GM21723 (cell line): ENCODE data around the gene PRKCB.
A peak's percentile ranks its signal among the peaks of the same experiment; 100 is the strongest.

Experiments used
- ATAC-seq: cut with Tn5 transposase; IDR thresholded peaks from one replicate; pipeline ENCODE4 v1.9.1; 2021; ENCODE audit warnings: mild to moderate bottlenecking, moderate library complexity; ENCODE audit not compliant: unreplicated experiment

The PRKCB gene

DNA sequence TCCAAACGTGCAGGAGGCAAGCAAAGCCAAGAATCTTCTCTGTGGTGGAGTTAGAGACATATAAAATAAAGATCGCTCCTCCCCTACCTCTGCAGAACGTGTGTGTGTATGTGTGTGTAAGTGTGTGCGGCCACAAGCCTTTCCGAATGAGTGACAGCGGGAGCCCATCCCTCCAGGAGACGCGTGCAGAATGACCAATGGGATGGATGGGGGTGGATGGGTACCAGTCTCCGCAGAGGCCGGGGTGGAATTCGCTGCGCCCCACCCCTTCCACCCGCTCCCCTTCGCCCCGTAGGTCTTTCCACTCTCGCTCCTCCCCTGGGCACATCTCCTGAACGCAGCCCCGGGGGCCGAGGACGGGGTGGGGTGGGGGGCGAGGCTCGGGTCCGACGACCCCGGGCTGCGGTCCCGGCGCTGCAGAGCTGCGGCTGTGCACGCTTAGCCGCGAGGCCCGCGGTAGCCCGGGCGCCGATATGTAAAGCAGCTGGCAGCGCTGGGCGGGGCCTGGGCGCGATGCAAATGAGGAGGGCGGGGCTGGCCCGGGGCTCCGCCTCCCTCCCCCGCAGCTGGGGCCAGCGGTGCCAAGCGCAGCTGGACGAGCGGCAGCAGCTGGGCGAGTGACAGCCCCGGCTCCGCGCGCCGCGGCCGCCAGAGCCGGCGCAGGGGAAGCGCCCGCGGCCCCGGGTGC is at the start of gene PRKCB:
Gene PRKCB, plus strand, starts transcription at position 594 of the 688 bp plus-strand sequence.
- peak; percentile 67 for ATAC-seq

DNA sequence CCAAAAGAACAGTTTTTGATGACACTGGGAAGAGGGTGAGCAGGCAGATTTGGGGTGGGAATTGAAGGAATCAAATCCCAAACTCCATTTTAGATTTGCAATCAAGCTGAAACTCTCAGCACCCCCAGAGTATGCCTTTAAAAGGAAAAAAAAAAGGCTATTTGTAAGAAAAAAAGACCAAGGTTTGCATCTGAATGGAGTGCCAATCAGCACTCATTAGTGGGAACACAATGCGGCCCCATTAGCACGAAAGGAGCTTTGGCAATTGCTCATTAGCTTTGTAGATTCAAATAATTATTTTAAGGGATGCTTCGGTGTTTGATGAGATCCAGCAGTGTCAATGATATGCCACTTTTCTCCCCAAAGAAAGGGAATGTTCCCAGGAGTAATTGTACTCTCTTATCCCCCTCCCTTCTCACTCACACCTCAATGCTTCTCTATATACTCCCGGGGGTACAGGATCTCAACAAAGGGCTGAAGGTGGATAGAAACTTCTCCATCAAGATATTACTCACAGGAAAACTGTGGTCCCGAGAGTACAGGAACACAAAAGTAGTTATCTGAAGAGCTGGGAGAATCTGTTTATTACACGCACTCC is 48.7 kb upstream of the PRKCB start:
- ATAC-seq = no peak

DNA sequence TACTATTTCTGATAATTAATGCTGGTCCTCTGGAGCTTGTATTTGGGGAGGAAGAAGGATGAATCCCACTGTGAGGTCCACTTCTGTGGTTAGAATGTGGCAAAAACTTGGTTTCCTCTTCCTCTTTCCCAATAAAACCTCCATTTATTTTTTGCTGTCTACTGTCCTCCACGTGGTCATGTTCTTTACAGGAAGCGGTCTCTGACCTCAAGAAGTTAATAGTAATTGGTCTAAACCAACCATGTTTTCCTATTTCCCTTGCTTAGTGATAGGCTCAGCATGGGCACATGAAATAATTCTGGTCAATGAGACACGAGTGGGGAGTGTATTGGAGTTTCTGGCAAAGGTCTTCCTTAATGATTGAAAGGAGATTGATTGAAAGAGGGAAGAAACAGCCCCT is 47.1 kb upstream of the PRKCB start:
- no peak for ATAC-seq

DNA sequence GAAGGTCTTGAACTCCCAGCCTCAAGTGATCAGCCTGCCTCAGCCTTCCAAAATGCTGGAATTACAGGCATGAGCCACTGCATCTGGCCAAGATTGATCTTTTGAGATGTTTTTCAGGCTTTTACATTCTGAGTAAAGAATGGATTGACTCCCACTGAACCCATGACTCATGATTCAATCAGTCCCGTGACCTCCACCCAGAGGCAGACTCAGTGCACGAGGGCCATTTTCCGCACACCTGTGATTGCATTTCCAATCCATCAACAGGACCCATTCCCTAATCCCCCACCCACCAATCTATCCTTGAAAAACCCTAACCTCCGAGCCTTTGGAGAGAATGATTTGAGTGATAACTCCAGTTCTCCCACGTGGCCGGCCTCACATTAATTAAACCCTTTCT is 40.4 kb upstream of the PRKCB start:
- no peak for ATAC-seq

DNA sequence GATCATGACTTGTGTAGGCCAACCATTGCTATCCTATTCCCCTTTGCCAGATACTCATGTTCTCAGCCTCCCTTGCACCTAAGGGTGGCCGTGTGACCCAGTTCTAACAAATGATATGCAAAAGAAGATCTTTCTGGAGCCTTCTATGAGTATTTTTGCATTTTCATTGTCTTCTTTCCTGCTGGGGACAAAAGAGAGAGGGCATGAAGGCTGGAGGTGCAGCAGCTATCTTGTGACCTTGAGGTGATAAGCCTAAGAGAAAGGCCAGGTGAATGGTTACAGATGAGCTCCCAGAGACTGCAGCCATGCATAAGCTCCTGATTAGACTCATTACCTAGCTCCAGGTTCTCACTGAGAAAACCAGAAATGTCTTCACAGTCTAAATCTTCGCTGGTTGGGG is 38.8 kb upstream of the PRKCB start:
- no peak for ATAC-seq

DNA sequence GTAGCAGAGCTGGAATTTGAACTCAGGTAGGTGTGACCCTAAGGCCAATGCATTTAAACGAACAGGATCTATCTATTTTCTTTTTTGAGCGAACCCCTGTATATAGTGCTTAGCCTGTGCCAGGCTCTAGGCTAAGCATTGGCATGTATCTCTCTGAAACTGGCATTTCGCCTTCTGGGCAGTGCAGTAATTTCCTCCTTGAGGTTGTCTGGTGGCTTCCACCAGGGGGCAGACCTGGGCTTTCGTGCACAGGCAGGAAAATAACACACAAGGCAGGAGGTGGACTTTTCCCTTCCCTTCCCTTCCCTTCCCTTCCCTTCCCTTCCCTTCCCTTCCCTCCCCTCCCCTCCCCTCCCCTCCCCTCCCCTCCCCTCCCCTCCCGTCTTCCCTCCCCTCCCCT is 34.4 kb upstream of the PRKCB start:
- no peak for ATAC-seq

DNA sequence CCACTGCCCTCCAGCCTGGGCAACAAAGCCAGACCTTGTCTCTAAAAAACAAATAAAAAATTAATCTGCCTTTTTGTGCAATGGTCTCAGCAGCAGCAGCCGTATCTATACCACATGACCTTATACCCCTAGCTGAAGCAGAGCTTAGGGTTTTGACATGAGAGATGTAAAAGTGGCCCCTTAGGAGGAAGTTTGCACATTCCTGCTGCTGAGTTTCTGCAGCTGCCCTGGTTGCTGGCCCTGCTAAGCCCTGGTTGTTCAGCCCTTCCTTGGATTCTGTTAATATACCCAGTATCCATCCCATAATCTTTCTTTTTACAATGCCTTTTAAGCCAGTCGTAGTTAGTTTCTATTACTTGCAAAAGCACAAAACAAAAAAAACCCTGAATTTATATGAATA is 33.0 kb upstream of the PRKCB start:
- ATAC-seq = no peak

DNA sequence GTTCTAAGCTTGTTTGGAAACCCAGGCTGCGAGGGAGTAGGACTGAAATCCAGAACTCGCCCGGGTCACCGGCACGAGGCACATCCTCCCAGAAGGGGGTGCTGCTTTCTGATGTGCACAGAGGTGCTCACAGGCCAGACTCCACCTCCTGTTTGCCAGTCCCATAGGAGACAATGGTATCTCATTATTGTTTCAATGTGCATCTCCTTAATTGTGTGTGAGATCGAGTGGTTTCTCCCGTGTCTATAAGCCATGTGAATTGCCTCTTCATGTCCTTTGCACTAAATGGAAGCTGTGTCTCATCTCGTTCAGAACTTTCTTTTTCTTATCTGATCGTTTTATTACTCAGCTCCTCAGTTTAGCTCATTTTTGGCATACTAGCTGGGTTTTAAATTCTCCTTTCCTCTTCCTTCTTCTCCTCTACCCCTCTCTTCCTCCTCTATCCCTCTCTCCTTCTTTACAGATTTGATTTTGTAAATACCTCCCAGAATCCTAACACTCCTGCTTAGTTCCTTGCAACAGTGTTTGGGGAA is 32.1 kb upstream of the PRKCB start:
- no peak for ATAC-seq

DNA sequence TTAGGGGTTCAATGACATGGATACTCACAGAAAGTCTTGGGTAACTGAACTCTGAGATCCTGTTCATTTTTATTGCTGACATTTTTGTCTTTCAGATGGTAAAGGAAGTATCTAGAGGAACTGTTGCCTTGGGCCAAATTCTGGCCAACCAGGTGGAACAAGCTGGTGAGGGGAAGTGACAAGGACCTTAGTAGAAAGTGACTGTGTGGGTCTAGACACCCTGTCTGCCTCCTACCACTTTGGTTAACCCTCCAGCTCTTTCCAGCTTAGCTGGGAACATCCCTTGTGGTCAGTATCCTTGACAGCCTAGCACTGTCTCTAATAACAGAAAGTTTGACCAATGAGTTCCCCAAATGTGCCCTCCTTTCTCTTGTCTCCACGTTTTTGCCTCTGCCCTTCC is 28.8 kb upstream of the PRKCB start:
- ATAC-seq = no peak

DNA sequence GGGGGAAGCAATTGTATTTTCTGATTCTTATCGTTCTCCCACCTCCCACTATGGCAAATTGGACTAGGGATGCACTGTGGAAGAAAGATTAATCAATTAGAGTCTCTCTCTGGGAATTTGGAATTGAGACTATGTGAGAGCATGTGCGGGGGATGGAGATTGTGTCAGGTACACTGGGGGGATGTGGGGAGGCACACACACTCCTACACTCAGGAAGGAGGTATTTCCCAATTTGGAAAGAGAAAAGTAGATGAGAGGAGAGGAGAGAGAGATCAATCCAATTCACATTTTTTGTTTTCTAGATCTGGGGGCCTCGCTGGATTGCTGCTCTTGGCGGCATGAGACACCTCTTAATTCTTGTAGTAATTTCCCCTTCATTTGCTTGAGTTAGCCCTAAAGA is 14.3 kb upstream of the PRKCB start:
- ATAC-seq = no peak

DNA sequence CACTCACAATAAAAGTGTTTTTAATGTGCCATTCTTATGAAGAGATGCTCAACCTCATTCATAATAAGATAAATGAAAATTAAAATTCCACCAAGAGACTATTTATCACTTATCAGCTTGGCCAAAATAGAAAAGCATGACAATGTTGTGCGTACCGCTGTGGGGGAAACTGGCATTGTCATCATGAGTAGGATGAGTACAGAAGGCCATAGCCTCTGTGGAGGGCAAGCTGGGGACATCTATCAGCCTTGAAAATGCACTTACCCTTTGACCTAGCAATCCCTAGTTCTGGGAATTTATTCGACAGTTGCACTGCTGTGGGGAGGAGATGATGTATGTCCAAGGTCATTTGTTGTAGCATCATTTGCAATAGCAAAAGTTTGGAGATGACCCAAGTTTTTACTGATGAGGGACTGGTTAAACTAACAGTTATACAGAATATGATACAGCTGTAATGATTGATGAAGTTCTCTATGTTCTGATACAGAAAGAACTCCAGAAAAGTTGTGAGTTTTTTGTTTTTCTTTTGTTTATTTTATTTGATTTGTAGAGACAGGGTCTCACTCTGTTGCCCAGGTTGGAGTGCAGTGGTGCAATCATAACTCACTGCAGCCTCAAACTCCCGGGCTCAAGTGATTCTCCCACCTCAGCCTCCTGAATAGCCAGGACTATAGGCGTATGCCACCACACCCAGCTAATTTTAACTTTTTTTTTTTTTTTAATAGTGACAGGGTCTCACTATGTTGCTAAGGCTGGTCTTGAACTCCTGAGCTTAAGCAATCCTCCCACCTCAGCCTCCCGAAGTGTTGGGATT is 13.7 kb upstream of the PRKCB start:
- no peak for ATAC-seq

DNA sequence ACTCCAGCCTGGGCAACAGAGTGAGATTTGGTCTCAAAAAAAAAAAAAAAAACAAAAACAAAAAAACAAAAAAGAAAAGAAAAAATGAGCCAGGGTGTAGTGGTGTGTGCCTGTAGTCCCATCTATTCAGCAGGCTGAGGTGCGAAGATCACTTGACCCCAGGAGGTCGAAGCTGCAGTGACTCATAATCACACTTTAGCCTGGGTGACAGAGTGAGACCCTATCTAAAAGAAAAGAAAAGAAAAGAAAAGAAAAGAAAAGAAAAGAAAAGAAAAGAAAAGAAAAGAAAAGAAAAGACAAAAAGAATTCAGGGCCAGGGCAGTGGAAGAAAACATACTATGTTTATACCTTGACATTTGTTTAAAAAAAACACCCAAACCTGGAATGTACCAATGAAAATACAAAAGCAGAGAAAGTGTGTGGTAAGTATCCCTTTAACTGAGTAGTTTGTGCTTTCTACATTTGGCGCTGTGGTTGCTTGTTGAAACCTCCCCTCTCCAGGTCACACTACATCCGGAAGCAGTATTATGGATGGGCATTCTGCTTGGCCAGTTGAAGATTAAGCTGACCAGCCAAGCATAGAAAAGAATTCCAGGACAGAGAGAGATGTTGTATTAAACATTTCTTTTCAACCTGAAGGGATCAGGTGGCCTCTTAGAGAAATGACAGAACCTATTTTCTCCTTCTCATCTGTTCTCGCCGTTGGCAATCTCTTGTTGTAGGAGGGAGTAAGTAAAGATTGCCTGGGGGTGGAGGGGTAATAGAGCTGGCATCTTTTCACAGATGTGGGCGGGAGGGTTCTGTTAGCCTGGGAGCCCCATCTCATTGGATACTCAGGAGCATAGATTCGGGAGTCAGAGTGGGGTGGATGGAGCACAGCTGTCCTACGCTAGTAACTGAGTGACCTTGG is 12.1 kb upstream of the PRKCB start:
- no peak for ATAC-seq

DNA sequence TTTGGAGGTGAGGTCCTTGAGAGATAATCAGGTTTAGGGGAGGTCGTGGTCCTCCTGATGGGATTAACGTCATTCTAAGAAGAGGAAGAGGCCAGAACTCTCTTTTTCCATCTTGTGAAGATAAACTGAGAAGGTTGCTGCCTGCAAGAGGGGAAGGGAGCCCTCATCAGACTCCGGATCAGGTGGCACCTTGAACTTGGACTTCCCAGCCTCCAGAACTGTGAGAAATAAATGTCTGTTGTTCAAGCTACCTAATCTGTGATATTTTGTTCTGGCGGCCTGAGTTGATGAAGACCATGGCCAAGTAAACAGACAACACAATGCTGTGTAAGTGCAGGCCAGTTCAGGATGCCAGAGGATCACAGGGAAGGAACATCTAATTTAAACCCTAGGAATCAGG is 10.9 kb upstream of the PRKCB start:
- ATAC-seq = no peak

DNA sequence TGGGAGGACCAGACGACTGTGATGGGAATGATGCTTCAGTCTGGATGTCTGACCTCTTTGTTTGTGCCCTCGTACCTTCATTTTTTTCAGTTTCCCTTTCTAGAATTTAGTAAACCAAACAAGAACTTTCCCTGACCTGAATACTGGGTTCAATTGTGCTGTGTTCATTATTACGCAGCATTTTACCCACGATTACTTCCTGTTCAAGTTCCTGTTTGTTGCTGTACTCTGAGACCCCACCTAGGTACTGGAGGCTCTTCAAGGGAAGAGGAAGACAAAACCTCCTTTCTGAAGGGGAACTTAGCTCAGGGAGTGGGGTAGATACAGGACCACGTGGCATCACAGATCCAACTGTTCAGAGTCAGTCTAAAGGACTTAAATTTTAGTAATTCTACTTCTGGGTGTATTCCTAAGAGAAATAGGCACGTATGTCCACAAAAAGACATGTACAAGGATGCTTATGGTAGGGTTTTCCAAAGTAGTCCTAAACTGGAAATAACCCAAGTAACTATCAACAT is 9.2 kb upstream of the PRKCB start:
- ATAC-seq = peak; percentile 71

DNA sequence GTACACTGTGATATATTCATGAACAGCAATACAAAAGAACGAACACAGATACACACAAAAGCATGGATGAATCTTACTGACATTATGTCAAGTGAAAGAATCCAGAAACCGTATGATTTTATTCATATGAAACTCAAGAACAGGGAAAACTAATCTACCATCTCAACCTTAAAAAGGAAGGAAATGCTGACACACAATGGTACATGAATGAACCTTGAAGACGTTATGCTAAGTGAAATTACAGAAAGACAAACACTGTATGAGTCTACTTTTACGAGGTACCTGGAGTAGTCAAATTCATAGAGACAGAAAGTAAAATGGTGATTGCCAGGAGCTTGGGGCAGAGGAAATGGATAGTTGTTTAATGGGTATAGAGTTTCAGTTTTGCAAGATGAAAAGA is 8.7 kb upstream of the PRKCB start:
- peak; percentile 48 for ATAC-seq

DNA sequence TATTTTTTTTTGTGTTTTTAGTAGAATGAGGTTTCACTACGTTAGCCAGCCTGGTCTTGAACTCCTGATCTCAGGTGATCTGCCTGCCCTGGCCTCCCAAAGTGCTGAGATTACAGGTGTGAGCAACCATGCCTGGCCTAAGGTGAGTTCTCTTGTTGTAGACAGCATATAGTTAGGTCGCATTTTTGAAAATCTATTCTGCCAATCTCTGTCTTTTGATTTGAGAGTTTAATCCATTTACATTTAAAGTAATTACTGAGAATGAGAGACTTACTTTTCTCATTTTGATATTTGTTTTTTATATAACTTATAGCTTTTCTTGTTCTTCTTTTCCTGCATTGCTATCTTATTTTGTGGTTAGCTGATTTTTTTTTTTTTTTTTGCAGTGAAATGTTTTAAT is 6.3 kb upstream of the PRKCB start:
- ATAC-seq = no peak

DNA sequence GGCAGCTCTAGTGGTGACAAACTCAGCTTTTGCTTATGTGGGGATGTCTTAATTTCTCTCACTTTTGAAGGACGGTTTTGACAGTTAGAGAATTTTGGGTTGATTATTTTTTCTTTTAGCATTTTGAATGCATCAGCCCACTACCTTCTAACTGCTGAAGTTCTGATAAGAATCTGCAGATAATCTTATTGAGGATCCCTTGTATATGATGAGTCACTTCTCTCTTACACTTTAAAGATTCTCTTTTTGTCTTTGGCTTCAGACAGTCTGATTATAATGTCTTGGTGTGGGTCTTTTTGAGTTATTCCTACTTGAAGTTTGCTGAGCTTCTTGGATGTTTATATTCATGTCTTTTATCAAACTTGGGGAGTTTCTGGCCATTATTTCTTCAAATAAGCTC is 5.5 kb upstream of the PRKCB start:
- ATAC-seq = no peak

DNA sequence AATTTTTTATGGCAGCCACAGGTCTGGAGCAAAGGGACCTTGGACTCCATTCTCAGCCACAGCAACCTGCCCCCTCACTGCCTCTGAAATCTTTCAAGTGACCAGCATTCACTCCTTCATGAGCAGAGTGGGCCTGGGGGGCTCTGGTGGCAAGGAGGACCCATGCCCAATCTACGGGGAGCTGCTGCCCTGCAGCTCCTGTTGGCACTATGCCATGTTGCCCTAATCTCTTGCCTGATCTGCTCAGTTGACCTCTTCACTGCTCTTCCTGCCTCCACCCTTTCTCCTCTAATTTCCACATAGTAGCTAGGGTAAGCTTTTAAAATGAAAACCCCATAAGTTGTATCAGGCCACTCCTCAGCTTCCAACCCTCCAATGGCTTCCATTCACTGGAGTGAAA is 2.9 kb upstream of the PRKCB start:
- ATAC-seq = no peak

DNA sequence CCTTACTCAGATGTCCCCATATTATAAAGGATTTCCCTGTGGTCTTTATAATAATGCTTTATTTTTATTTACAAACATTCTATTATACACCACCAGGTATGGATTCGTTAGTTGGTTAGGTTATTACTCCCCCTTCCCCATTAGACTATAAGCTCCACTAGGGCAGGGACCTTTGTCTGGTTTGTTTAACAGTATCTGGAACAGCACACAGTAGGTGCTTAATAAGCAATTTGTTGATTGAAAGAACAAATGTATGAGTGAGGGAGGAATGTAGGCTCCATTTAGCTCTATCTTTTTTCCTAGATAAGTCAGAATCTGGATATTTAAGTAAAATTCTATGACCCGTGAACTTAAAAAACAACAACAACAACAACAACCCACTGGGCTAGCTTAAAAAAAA is 2.3 kb upstream of the PRKCB start:
- no peak for ATAC-seq

DNA sequence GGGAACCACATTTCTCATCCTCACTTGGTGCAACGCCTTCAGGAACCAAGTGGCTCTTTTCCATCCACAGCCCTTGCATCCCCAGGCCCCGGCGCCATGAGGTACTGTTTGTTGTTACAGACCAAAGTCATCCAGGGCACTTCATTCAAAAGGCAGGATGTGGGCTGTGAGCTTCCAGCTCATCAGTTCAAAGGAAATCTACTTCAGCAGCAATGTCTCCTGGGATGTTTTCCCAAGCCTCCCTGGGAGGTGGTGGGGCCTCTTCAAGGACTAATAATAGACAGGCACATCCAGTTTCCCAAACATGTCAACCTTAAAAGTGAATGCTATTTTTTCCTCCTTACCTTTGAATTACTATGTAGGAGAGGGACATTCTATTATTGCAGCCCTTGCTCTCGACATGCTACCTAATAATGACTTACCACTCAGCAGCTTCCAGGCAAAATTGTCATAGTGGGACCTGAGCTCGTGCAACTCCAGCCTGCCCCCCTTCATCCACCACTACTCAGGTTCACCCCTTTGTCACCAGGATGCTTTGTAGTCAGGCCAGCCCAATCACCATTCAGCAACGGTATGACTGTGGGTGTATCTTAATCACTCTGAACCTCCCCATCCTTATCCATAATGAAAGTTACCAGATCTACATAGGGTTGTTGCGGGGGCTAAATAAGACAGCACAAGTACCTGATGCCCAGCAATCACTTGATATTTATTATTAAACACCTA is 1.7 kb upstream of the PRKCB start:
- ATAC-seq = no peak
